ENCODE data around the gene ZNF497. TPM values are rescaled to one million over a fixed set of nuclear protein-coding genes. Genes with fewer than 3 reads are reported as not detected.

Gene ZNF497
- total and polyA plus RNA-seq, 9 of the 15 experiments (the other 6 are each of a cell fraction or from before 2014, with no cell fraction given) = 0.06 to 0.98 (median 0.44) TPM; not detected in 1

- no peak for TF ChIP-seq CHD7 (IDR thresholded peaks at IDR 0.05; ENCODE audit: low read depth, low read length)
- Histone ChIP-seq H3K4me3 (no peak overlapping the region), H3K27me3 (ENCODE audit: control insufficient read depth in 2 of 2, insufficient read depth in 2 of 2, low read length in 2 of 2) (no peaks in the 10 kb centered on the region), H3K9me1 (ENCODE audit: control insufficient read depth, insufficient read depth, low read length) (no peaks in the 10 kb centered on the region), H3K27ac (ENCODE audit: extremely low read depth, low read depth, low read length) (no peak overlapping the region), H3K4me1 (replicated peaks in 1 of 2; ENCODE audit: control insufficient read depth in 2 of 2, insufficient read depth in 2 of 2, low read length in 2 of 2) (peaks cover 0 to 24% of the 10 kb centered on the region in 2 experiments; a peak in 2 of 5 replicates), H3K36me3 (ENCODE audit: control insufficient read depth, insufficient read depth, low read length) (no peaks in the 10 kb centered on the region), H4K20me1 (replicated peaks; ENCODE audit: control insufficient read depth, insufficient read depth, low read length) (no peaks in the 10 kb centered on the region), H3K79me2 (ENCODE audit: control insufficient read depth, insufficient read depth, low read length) (no peaks in the 10 kb centered on the region), H3K9me3 (replicated peaks; ENCODE audit: control insufficient read depth, insufficient read depth, low read depth, low read length) (no peaks in the 10 kb centered on the region), H2AFZ (ENCODE audit: low read depth, low read length) (no peak overlapping the region), H3K4me2 (ENCODE audit: insufficient read depth, low read length) (no peak overlapping the region), H3K9ac (ENCODE audit: insufficient read depth in 1 of 2, low read depth in 2 of 2, low read length in 2 of 2) (no peak overlapping the region)
- CTCF ChIA-PET (ENCODE audit: low intra/inter-chr PET ratio) = no interaction called here
- 53% methylated on average over 9 of the region's 10 CpGs for WGBS (ENCODE audit: insufficient coverage, low coverage, missing lambda C conversion rate)
- DNase-seq (ENCODE audit: extremely low read depth in 1 of 4, low spot score in 3 of 4) (no peak), ATAC-seq (no peak), FAIRE-seq (no peak)
- intact Hi-C loops (cut with micrococcal nuclease) = no loop called here
- POLR2A ChIA-PET = no interaction called here
- BruUV-seq (replicated peaks) = no TSS peak
- in situ Hi-C loops (cut with MboI) = no loop called here
These were observed 7.2 kb downstream of the ZNF497 start for GRCh38 chr19:58355215-58355796.

Data from K562 (cell line).